ACC112 (cell line): ENCODE measurements around the gene HDDC3.
"Not testable (repeated sequence)": the region's sequence is repeated elsewhere in the genome, so short reads cannot be mapped to it uniquely, and the experiment has no call there.

Experiments
- H2AFZ ChIP-seq: fragments of 200-600 bp; sonication (generic); one replicate; pipeline ENCODE4 v1.6.0; 2017; ENCODE audit warnings: antibody characterized with exemption, low read length; ENCODE audit not compliant: unreplicated experiment
- H3K27ac ChIP-seq: fragments of 200-600 bp; sonication (generic); 2 replicates; pipeline ENCODE4 v1.5.1; 2014; ENCODE audit warnings: low read depth, mild to moderate bottlenecking, antibody characterized with exemption, low read length, moderate library complexity
- H3K27me3 ChIP-seq: fragments of 200-600 bp; sonication (generic); 2 replicates; pipeline ENCODE4 v1.6.1; 2014; ENCODE audit warnings: mild to moderate bottlenecking, antibody characterized with exemption, low read length, moderate library complexity, mixed read lengths; ENCODE audit not compliant: insufficient read depth
- H3K36me3 ChIP-seq: fragments of 200-600 bp; sonication (generic); 2 replicates; pipeline ENCODE4 v1.6.1; 2016; ENCODE audit warnings: mild to moderate bottlenecking, antibody characterized with exemption, low read length, moderate library complexity, mixed read lengths; ENCODE audit not compliant: insufficient read depth
- H3K4me1 ChIP-seq: fragments of 200-600 bp; sonication (generic); one replicate; pipeline ENCODE4 v1.6.1; 2016; ENCODE audit warnings: low read length, mixed read lengths; ENCODE audit not compliant: insufficient read depth, unreplicated experiment, control insufficient read depth
- H3K4me3 ChIP-seq: fragments of 200-600 bp; sonication (generic); 2 replicates; pipeline ENCODE4 v1.5.1; 2014; ENCODE audit warnings: mild to moderate bottlenecking, low read depth, low read length
- H3K79me2 ChIP-seq: fragments of 200-600 bp; sonication (generic); one replicate; pipeline ENCODE4 v1.6.0; 2016; ENCODE audit warnings: low read length; ENCODE audit not compliant: control insufficient read depth, unreplicated experiment, insufficient read depth

Gene HDDC3

DNA sequence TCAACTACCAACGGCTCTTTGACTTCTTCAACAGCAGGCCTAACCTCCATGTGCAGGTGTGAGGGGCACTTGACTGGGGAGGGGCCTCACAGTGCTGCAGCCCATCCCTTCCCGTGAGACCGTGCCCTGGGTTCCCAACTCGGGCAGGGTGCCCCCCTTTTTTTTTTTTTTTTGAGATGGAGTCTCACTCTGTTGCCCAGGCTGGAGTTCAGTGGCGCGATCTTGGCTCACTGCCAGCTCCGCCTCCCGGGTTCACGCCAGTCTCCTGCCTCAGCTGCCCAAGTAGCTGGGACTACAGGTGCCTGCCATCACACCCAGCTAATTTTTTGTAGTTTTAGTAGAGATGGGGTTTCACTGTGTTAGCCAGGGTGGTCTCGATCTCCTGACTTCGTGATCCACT, 22.9 kb downstream of the HDDC3 start:
- not testable (repeated sequence) for H3K4me1 ChIP-seq, H3K79me2 ChIP-seq, H3K36me3 ChIP-seq

DNA sequence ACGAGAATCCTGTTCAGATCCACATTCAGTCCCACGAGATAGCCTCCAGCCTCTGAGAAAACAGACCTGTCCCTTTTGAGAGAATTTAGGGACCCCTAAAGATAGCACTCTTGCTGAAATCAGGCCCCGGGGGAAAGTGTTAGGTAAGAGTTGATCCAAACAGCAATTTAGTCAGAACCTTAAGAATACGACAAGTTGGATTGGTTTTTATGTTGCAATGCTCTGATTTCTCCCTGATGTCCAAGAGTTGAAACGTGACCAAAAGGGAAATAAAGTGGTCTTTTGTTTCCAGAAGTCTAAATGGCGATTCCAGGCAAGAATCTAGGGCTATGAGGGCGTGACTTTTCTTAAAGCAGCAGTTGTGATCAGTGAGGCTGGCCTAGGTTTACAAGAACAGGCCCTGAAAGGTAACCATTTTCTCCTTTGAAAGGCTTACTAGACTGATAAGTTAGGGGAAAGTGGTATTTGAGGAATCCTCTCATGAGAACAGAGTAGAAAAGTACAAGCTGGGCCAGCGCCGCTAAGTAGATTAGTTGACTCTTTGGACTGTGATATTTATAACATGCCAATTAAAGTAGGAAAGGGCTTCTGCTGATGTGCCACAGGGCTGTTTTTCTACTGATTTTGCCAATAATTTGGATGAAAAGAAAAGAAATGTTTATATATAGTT, 24.4 kb downstream of the HDDC3 start:
- H3K36me3 ChIP-seq: no peaks in the 10 kb centered on the region

More for the DNA sequence above, 22.9 kb downstream of the HDDC3 start:
- not testable (repeated sequence) for H3K27me3 ChIP-seq, H3K4me3 ChIP-seq, H2AFZ ChIP-seq, H3K27ac ChIP-seq

DNA sequence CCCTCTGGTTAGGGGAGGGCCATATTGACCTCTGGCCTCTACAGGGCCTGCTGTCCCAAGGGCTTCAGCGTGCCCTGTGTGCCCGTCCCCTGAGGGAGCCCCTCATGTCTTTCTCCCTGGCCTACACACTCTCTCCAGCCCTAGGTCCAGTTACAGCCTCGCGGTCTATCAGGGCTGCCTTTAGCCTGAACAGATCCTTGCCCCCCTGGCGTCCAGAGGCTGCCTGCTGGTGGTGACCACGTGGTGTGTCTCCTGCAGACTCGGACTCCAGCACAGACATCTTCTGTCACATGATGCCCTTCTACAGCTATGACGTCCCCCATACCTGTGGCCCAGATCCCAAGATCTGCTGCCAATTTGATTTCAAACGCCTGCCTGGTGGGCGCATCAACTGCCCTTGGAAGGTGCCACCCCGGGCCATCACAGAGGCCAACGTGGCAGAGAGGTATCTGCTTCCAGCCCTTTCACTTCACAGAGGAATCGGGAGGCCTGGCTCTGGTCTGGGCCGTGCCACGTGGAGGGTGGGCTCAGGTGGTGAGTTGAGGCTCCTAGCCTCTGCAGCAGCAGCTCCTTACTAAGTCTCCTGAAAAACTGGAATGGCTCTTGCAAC, 25.2 kb downstream of the HDDC3 start:
- no peaks in the 10 kb centered on the region for H3K36me3 ChIP-seq
- H3K27ac ChIP-seq: no peak overlapping the region

More for the DNA sequence above, 24.4 kb downstream of the HDDC3 start:
- Histone ChIP-seq H2AFZ (no peak overlapping the region), H3K79me2 (no peaks in the 10 kb centered on the region), H3K4me1 (no peaks in the 10 kb centered on the region), H3K27me3 (no peaks in the 10 kb centered on the region), H3K27ac (no peak overlapping the region), H3K4me3 (no peak overlapping the region)

DNA sequence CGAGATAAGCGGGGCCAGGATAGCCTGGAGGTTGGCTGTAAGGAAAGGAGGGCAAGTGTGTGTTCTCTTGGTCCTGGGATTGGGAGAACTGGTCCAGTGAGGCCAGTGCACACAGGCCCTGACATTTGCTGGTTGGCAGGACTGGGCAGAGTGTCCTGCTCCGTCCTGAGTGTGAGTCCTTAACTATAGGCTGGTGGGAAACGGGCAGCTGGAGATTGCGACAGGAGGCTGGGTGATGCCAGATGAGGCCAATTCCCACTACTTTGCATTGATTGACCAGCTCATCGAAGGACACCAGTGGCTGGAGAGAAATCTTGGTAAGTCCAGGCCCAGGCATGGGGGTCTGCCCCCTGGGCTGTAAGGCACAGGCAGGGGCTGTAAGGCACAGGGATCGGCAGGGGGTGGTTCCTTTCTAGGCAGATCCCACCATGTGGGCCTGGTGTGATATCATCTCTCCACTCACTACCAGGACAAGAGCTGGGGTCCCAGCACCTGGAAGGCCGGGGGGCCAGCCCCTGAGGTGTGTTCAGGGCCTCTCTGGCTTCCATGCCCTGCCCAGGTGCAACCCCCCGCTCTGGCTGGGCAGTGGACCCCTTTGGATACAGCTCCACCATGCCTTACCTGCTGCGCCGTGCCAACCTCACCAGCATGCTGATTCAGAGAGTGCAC, 26.0 kb downstream of the HDDC3 start:
- Histone ChIP-seq H3K4me1 (peaks cover 4% of the 10 kb centered on the region), H3K27ac (no peak overlapping the region), H3K4me3 (no peak overlapping the region), H3K79me2 (no peaks in the 10 kb centered on the region), H3K27me3 (no peaks in the 10 kb centered on the region), H2AFZ (no peak overlapping the region), H3K36me3 (no peaks in the 10 kb centered on the region)

More for the DNA sequence above, 25.2 kb downstream of the HDDC3 start:
- H3K27me3 ChIP-seq: no peaks in the 10 kb centered on the region
- H2AFZ ChIP-seq: no peak overlapping the region
- H3K4me3 ChIP-seq: no peak overlapping the region
- no peaks in the 10 kb centered on the region for H3K79me2 ChIP-seq
- no peaks in the 10 kb centered on the region for H3K4me1 ChIP-seq

DNA sequence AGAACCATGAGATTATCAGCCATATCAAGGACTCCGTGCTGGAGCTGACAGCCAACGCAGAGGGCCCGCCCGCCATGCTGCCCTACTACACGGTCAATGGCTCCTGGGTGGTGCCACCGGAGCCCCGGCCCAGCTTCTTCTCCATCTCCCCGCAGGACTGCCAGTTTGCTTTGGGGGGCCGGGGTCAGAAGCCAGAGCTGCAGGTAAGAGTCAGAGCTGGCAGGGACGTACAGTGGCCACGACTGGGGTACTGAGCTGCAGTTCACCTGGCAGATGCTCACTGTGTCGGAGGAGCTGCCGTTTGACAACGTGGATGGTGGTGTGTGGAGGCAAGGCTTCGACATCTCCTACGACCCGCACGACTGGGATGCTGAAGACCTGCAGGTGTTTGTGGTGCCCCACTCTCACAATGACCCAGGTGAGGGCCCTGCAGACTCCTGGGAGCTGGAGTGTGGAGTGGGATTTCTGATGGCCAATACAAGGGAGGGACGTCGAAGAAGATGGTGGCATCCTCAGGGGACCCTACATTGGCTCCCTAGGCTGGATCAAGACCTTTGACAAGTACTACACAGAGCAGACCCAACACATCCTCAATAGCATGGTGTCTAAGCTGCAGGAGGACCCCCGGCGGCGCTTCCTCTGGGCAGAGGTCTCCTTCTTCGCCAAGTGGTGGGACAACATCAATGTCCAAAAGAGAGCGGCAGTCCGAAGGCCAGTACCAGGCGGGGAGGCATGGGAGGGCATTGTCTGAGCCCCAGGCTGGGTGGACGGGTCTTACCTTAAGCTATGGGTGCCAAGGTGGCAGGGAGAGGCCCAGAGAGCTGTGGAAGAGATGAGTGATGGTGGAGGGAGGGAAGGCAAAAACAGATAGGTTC, 26.8 kb downstream of the HDDC3 start:
- H3K79me2 ChIP-seq: no peaks in the 10 kb centered on the region
- H3K27ac ChIP-seq: no peak overlapping the region
- H2AFZ ChIP-seq: no peak overlapping the region
- H3K27me3 ChIP-seq: no peaks in the 10 kb centered on the region
- H3K36me3 ChIP-seq: no peaks in the 10 kb centered on the region
- no peak overlapping the region for H3K4me3 ChIP-seq
- peaks cover 4% of the 10 kb centered on the region for H3K4me1 ChIP-seq

DNA sequence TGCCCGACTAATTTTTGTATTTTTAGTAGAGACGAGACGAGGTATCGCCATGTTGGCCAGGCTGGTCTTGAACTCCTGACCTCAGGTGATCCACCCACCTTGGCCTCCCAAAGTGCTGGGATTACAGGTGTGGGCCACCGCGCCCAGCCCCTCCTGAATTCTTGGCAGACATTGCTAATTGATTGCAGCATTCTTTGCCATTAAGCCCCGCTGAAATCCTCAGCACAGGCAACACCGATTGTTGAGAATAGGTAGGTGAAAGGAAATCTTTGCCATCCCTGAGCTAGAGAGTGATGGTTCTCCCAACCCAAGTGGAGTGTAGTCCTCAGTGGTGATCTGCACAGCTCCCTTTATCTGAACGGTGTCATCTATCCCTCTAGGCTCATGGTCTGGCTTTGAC, 27.6 kb downstream of the HDDC3 start:
- Histone ChIP-seq H2AFZ (no peak overlapping the region), H3K27me3 (no peaks in the 10 kb centered on the region), H3K4me1 (peaks cover 4% of the 10 kb centered on the region), H3K27ac (no peak overlapping the region), H3K36me3 (no peaks in the 10 kb centered on the region), H3K4me3 (no peak overlapping the region), H3K79me2 (no peaks in the 10 kb centered on the region)

DNA sequence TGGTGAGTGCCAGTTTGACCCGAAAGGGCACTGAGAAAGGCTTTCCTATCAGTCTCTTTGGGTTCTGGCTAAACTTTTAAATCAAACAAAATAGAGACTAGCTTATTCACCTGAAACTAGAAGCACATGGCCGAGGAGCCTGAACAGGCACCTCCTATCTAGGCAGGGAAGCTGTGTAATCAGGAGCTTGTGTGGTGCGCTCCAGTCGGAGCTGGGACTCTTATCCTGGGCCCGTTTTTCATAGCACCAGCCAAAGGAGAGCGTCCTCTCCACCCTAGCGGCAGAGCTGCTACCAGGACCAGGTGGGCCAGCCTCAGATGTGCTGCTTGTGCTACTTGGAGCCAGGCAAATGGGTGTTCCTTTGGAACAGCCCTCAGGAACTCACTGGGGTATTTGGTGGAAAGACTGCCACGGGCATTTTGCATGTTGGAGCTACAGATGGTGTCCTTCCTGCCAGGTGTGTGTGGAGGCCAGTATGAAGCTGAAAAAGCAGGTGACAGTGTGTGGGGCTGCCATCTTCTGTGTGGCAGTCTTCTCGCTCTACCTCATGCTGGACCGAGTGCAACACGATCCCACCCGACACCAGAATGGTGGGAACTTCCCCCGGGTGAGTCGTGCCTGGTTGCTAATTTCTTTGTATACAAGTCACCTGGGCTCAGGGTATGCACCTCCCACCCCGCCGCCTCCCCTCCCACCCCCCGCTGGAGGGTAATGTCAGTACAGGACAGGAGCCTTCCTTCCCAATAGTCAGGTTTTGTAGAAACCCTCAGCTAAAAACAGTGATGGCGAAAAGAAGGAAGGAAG, 28.4 kb downstream of the HDDC3 start:
- Histone ChIP-seq H3K4me3 (peak overlapping the region; percentile 87), H3K27ac (no peak overlapping the region), H3K4me1 (peaks cover 4% of the 10 kb centered on the region), H3K79me2 (no peaks in the 10 kb centered on the region), H3K36me3 (no peaks in the 10 kb centered on the region), H2AFZ (peak overlapping the region; percentile 78), H3K27me3 (no peaks in the 10 kb centered on the region)

DNA sequence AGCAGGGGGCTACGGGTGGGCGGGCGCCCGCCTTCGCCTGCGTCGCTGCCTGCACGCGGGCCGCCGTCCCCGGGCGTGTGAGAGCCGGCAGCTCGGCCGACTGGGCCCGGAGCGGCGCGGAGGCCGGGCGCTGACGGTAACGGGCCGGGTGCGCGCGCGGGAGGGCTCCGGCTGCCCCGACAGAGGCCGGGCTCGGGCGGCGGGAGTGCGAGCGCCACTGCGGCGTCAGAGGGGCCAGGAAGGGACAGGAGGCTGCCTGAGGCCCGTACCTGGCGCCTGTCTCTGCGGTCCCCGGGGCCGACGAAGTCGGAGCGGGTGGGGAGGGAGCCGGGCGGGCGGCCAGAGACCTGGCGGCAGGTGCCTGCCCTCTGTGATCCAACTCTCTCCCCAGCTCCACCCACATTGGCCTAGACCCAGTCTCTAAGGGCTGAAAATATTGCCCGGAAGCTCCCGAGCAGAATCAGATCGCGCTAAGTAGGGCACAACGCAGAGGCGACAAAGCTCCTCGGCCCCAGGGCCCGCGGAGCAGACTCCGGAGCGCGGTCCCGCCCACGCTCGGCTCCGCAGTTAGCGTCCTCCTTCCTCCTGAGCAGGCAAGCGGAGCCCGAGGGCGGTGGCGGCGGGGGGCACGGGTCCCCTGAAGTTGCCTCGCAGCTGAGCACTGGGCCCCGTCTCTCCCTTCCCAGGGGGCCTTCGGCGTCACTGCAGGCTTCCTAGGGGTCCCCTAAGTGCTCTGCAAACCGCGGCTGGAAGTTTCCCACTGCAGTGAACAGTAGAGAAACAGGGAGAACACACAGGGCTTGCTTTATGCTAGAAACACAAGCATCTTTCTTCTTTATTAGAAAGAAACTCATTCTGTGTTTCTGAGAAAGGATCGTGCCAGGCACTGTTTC, 29.3 kb downstream of the HDDC3 start, which contains the start of gene MAN2A2:
Gene MAN2A2 (plus strand): TSS at position 463 of the 893 bp plus-strand sequence. CDS start 906 bp downstream, outside the sequence.
- peak within 1 kb of the TSS; percentile 87 for H3K4me3 ChIP-seq
- H2AFZ ChIP-seq: peak within 1 kb of the TSS; percentile 78
- H3K36me3 ChIP-seq: no peaks in the 10 kb centered on the region
- no peak within 1 kb of the TSS for H3K27ac ChIP-seq
- H3K4me1 ChIP-seq: peaks cover 4% of the 10 kb centered on the region
- no peaks in the 10 kb centered on the region for H3K79me2 ChIP-seq
- no peaks in the 10 kb centered on the region for H3K27me3 ChIP-seq

DNA sequence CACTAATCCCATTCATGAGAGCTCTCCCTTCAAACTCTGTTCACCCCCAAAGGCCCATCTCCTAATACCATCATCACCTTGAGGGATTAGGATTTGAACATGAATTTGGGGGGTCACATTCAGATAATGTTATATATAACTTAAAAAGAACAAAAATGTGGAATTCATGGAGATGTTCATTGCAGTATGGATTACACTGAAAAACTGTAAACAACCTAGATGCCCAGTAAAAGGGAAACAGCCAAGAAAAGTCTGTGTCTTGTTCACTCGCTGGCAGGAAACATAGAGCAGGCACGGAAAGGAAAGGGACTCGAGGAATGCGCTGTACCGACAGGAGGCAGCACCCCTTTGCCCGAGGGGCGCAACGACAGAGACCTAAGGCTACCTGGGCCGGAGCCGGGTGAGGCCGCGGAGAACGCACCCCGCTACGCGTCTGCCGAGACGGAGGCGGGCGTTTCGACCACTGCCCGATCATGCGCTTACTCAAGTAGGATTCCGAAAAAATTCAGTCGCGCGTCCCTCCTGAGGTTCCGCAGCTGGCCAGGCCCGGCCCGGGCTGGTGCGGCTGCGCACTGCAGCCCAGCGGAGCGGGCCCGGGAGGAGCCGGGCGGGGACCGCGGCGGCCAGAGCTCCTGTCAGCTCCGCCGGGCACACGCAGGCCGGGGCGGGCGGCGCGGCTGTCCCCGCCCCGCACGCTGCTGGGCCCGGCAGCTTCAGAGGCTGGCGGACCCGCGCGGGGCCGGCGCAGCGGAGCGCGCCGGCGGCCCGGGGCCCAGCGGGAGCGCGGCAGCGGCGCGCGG, 30.1 kb downstream of the HDDC3 start:
- Histone ChIP-seq H3K27ac (no peak overlapping the region), H3K4me1 (peaks cover 4% of the 10 kb centered on the region), H3K4me3 (peak overlapping the region; percentile 87)

More for the DNA sequence above, 30.1 kb downstream of the HDDC3 start:
- H2AFZ ChIP-seq: peak overlapping the region; percentile 34
- no peaks in the 10 kb centered on the region for H3K27me3 ChIP-seq
- no peaks in the 10 kb centered on the region for H3K79me2 ChIP-seq
- H3K36me3 ChIP-seq: no peaks in the 10 kb centered on the region
